DND-41 (cell line): ENCODE measurements around the gene LMOD3.

Experiments used
- EZH2 ChIP-seq: IDR thresholded peaks from 3 replicates; pipeline ENCODE4 v1.6.1; 2012; ENCODE audit warnings: borderline replicate concordance, low read depth, mild to moderate bottlenecking, moderate library complexity, low read length, inconsistent platforms; ENCODE audit not compliant: severe bottlenecking
- TF ChIP-seq, protein P1 (sequence below): IDR thresholded peaks from 2 replicates; pipeline ENCODE4 v1.5.1; 2012; ENCODE audit warnings: borderline replicate concordance, low read length, moderate library complexity, mild to moderate bottlenecking; ENCODE audit not compliant: poor library complexity, severe bottlenecking; ENCODE audit errors: extremely low read depth

DNA sequence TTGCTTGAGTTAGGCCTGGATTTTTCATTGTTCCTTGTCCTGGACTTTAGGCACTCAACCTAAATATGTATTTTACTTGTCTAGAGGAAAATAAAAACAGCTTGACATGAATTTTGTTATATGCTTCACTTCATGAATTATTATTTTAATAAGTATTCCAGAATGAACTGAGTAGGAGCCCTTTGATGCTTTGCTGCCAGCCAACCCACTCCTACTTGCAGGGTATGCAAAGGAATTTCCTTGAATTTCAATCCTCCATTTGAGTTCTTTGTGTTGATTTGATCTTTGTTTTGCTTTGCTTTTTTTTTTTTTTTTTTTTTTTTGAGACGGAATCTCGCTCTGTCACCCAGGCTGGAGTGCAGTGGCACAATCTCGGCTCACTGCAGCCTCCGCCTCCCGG is 26.1 kb downstream of the LMOD3 start:
- TF ChIP-seq, protein P1, sequence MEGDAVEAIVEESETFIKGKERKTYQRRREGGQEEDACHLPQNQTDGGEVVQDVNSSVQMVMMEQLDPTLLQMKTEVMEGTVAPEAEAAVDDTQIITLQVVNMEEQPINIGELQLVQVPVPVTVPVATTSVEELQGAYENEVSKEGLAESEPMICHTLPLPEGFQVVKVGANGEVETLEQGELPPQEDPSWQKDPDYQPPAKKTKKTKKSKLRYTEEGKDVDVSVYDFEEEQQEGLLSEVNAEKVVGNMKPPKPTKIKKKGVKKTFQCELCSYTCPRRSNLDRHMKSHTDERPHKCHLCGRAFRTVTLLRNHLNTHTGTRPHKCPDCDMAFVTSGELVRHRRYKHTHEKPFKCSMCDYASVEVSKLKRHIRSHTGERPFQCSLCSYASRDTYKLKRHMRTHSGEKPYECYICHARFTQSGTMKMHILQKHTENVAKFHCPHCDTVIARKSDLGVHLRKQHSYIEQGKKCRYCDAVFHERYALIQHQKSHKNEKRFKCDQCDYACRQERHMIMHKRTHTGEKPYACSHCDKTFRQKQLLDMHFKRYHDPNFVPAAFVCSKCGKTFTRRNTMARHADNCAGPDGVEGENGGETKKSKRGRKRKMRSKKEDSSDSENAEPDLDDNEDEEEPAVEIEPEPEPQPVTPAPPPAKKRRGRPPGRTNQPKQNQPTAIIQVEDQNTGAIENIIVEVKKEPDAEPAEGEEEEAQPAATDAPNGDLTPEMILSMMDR = no peak
- no peak for TF ChIP-seq EZH2
